HepG2 (cell line): Measurements from ENCODE around the gene CPSF4. TPM values are rescaled to one million over a fixed set of nuclear protein-coding genes. Genes with fewer than 3 reads are reported as not detected.

Source experiments
- ARID2 ChIP-seq: sonication (generic); formaldehyde crosslinking; IDR thresholded peaks from 2 replicates; pipeline ENCODE4 v1.8.1; 2022; ENCODE audit warnings: mild to moderate bottlenecking, missing genetic modification reagents, borderline replicate concordance
- ATF7-NPFF ChIP-seq: sonication (generic); formaldehyde crosslinking; IDR thresholded peaks from 2 replicates; pipeline ENCODE4 v1.8.1; 2023; ENCODE audit warnings: mild to moderate bottlenecking, low read depth, missing genetic modification reagents, moderate library complexity
- ETS1 ChIP-seq: sonication (generic); formaldehyde crosslinking; IDR thresholded peaks from 2 replicates; pipeline ENCODE4 v1.4.0; 2020; ENCODE audit warnings: missing genetic modification reagents
- KDM6A ChIP-seq: IDR thresholded peaks from 2 replicates; pipeline ENCODE4 v1.6.1; 2016; ENCODE audit warnings: low read depth
- KLF6 ChIP-seq: IDR thresholded peaks from 2 replicates; pipeline ENCODE4 v1.8.0; 2016; ENCODE audit warnings: missing biosample characterization, missing genetic modification reagents
- MTA3 ChIP-seq: sonication (generic); formaldehyde crosslinking; IDR thresholded peaks from 2 replicates; pipeline ENCODE4 v1.4.0; 2020; ENCODE audit warnings: missing genetic modification reagents
- MYPOP ChIP-seq: sonication (generic); formaldehyde crosslinking; IDR thresholded peaks from 2 replicates; pipeline ENCODE4 v1.8.1; 2023; ENCODE audit warnings: mild to moderate bottlenecking, moderate library complexity, missing genetic modification reagents
- NONO ChIP-seq, 2 experiments: fragments of 450-650 bp in 1 of 2; sonication (generic) in 1 of 2; formaldehyde crosslinking in 1 of 2; IDR thresholded peaks in 1 of 2; conservative IDR thresholded peaks in 1 of 2; 2 replicates each; pipeline versions ENCODE4 v1.6.1 to v1.8.0; 2017 to 2022; ENCODE audit warnings: mild to moderate bottlenecking in 1 of 2, missing genetic modification reagents in 1 of 2, moderate library complexity in 1 of 2
- PATZ1 ChIP-seq: sonication (generic); formaldehyde crosslinking; IDR thresholded peaks from 2 replicates; pipeline ENCODE4 v1.4.0; 2020; ENCODE audit warnings: missing genetic modification reagents
- SAP130 ChIP-seq: IDR thresholded peaks from 2 replicates; pipeline ENCODE4 v1.6.1; 2016; ENCODE audit warnings: low read depth
- SATB2 ChIP-seq: sonication (generic); formaldehyde crosslinking; IDR thresholded peaks from 2 replicates; pipeline ENCODE4 v1.5.0; 2020; ENCODE audit warnings: missing genetic modification reagents
- SPEN ChIP-seq: sonication (generic); formaldehyde crosslinking; IDR thresholded peaks from 2 replicates; pipeline ENCODE4 v1.5.1; 2020; ENCODE audit warnings: low read depth, mild to moderate bottlenecking, missing genetic modification reagents
- TSC22D2 ChIP-seq: sonication (generic); formaldehyde crosslinking; IDR thresholded peaks from 2 replicates; pipeline ENCODE4 v1.5.1; 2020; ENCODE audit warnings: missing genetic modification reagents, mild to moderate bottlenecking, borderline replicate concordance
- YY1 ChIP-seq: IDR thresholded peaks from 2 replicates; pipeline ENCODE4 v1.6.1; 2011; ENCODE audit warnings: low read length, low read depth, moderate library complexity, mild to moderate bottlenecking; ENCODE audit not compliant: insufficient read depth, insufficient replicate concordance
- ZFP36 ChIP-seq: fragments of 150-350 bp; IDR thresholded peaks from 2 replicates; pipeline ENCODE4 v1.6.1; 2018; ENCODE audit warnings: borderline replicate concordance, low read length, low read depth; ENCODE audit not compliant: partially characterized antibody
- ZNF121 ChIP-seq: sonication (generic); formaldehyde crosslinking; IDR thresholded peaks from 2 replicates; pipeline ENCODE4 v1.5.0; 2020; ENCODE audit warnings: mild to moderate bottlenecking, missing genetic modification reagents
- ZNF430 ChIP-seq: sonication (generic); formaldehyde crosslinking; IDR thresholded peaks from 2 replicates; pipeline ENCODE4 v1.9.0; 2021; ENCODE audit warnings: mild to moderate bottlenecking, missing genetic modification reagents
- ZNF562 ChIP-seq: sonication (generic); formaldehyde crosslinking; IDR thresholded peaks from 2 replicates; pipeline ENCODE4 v1.8.0; 2022; ENCODE audit warnings: missing genetic modification reagents, borderline replicate concordance
- ZNF776 ChIP-seq: sonication (generic); formaldehyde crosslinking; IDR thresholded peaks from 2 replicates; pipeline ENCODE4 v1.4.0; 2020; ENCODE audit warnings: mild to moderate bottlenecking, missing genetic modification reagents
- polyA plus RNA-seq, 8 experiments: library from polyadenylated mRNA; depleted of rRNA in 3 of 8; stranded (reverse) in 7 of 8; unstranded in 1 of 8; fragments of >200 nt; fragmentation: Illumina TruSeq in 4 of 8; extraction: Trizol in 4 of 8; gene quantifications; 2 replicates each; pipeline versions ENCODE4 v1.2.1 to v1.2.3, GENCODE V29; 2011 to 2016; ENCODE audit warnings: low read depth in 4 of 8, missing spikeins in 1 of 8, mixed read lengths in 1 of 8; ENCODE audit not compliant: insufficient read depth in 1 of 8
- total RNA-seq, 5 experiments: library from RNA; depleted of rRNA; stranded (reverse); fragments of >200 nt; fragmentation: Illumina TruSeq; extraction: Trizol; gene quantifications; 2 replicates each; pipeline ENCODE4 v1.2.3, GENCODE V29; 2016; ENCODE audit warnings: low read depth in 1 of 5
- TF ChIP-seq, protein P1 (sequence below): sonication (generic); formaldehyde crosslinking; IDR thresholded peaks from 2 replicates; pipeline ENCODE4 v1.5.0; 2020; ENCODE audit warnings: missing genetic modification reagents, mild to moderate bottlenecking, borderline replicate concordance
- TF ChIP-seq, protein P2 (sequence below): IDR thresholded peaks from 2 replicates; pipeline ENCODE4 v1.6.1; 2016; ENCODE audit warnings: missing genetic modification reagents, missing compliant biosample characterization

CPSF4 gene
- total and polyA plus RNA-seq, 2 of the 13 experiments (the other 11 are each of a cell fraction or from before 2014, with no cell fraction given) = 34.1 to 49.6 TPM

DNA sequence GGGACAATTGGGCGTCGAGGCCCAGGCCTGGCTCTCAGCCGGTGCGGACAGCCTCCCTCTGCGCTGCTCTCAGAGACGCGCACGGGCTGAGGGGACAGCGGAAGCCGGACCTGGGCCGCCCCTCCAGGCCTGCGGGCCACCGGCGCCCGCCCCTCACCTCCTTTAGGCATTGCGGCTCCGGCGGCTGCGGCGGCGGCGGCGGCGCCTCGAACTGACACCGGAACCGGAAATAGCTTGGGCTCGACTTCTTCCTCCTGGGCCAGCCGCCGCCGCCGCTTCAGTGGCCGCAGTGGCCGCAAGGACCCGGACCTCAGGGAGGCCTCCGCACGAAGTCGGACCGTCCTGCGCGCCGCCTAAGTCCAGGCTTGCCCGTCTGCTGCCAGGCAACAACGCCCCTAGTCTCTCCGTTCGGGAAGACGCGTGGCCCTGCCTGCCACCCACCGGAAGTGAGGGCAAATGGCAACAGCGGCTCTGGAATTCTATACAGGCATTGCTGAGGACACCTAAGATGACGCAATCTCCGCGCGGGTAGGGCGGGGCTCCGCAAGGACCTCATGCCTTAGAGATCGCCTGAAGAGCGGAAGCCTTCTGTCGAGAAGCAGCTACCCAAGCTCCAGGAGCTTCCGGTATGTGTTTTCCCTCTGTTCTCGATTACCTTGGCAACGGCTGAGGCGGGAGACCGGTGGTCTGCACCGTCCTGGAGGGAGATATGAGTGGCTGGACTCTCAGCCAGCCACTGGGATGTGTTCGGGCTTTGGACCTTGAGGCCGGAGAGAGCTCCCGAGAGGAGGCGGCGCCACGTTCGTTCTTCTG is 30.2 kb upstream of the CPSF4 start, which contains the start of the genes BUD31 and PDAP1 (continued):
- TF ChIP-seq, protein P1, sequence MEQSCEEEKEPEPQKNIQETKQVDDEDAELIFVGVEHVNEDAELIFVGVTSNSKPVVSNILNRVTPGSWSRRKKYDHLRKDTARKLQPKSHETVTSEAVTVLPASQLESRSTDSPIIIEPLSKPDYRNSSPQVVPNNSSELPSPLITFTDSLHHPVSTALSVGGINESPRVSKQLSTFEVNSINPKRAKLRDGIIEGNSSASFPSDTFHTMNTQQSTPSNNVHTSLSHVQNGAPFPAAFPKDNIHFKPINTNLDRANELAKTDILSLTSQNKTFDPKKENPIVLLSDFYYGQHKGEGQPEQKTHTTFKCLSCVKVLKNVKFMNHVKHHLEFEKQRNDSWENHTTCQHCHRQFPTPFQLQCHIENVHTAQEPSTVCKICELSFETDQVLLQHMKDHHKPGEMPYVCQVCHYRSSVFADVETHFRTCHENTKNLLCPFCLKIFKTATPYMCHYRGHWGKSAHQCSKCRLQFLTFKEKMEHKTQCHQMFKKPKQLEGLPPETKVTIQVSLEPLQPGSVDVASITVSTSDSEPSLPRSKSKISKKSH (CRISPR knock-in tag) = 0 out of 2 replicates have a peak, but pooled peaks have one; percentile 16
- peak; percentile 28; the same call in 1 of the 2 replicates for TF ChIP-seq TSC22D2 (CRISPR knock-in tag)
- no peak for TF ChIP-seq SATB2
- 0 out of 2 replicates have a peak, but pooled peaks have one; percentile 20 for TF ChIP-seq ATF7-NPFF (CRISPR knock-in tag)
- 0 out of 2 replicates have a peak, but pooled peaks have one; percentile 28 for TF ChIP-seq ARID2
- peak; percentile 95 for TF ChIP-seq SAP130 (CRISPR knock-in tag)
- TF ChIP-seq, protein P2, sequence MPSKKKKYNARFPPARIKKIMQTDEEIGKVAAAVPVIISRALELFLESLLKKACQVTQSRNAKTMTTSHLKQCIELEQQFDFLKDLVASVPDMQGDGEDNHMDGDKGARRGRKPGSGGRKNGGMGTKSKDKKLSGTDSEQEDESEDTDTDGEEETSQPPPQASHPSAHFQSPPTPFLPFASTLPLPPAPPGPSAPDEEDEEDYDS (CRISPR knock-in tag) = peak; percentile 90
- TF ChIP-seq ZFP36 = no peak
- peak; percentile 77; the same call in 1 of the 2 replicates for TF ChIP-seq ZNF430 (CRISPR knock-in tag)
- no peak for TF ChIP-seq ZNF776
- TF ChIP-seq SPEN = peak; percentile 85
- TF ChIP-seq KDM6A (CRISPR knock-in tag) = 0 out of 2 replicates have a peak, but pooled peaks have one; percentile 22
- TF ChIP-seq ZNF562 (CRISPR knock-in tag) = no peak
- TF ChIP-seq MTA3 = no peak
- TF ChIP-seq MYPOP = no peak; the same call in 1 of the 2 replicates
- TF ChIP-seq ETS1 = no peak
- no peak for TF ChIP-seq ZNF121 (CRISPR knock-in tag)
- TF ChIP-seq PATZ1 (CRISPR knock-in tag) = peak; percentile 43; the same call in 1 of the 2 replicates
- TF ChIP-seq NONO (IDR thresholded peaks at IDR 0.05) = no peak
- TF ChIP-seq NONO (CRISPR knock-in tag; conservative IDR thresholded peaks at IDR 0.05) = peak; percentile 94
- peak; percentile 85 for TF ChIP-seq KLF6 (CRISPR knock-in tag)
- TF ChIP-seq YY1 = peak; percentile 68
